Naive B cell (primary cell): ENCODE measurements around the gene IL22RA1. TPM values are rescaled to one million over a fixed set of nuclear protein-coding genes. Genes with fewer than 3 reads are reported as not detected.

ENCODE experiments used
- ATAC-seq, 2 donors: fragments of 150-1000 bp; cut with Tn5 transposase; 2 replicates each; pipeline ENCODE4 v1.10.0; 2021; ENCODE audit warnings: low read depth in 2 of 2, mild to moderate bottlenecking in 2 of 2, moderate library complexity in 2 of 2
- DNase-seq: peaks from one replicate; pipeline ENCODE4 v3.0.0; 2022
- H3K27ac Mint-ChIP-seq, 6 donors: one replicate each; pipeline ENCODE4 v1.8.0; 2020 to 2022; ENCODE audit warnings: mild to moderate bottlenecking in 6 of 6, mixed read lengths in 6 of 6, moderate library complexity in 5 of 6, inconsistent platforms in 2 of 6
- H3K27me3 Mint-ChIP-seq, 3 donors: one replicate each; pipeline ENCODE4 v1.8.0; 2021 to 2022; ENCODE audit warnings: mixed read lengths in 3 of 3, mild to moderate bottlenecking in 1 of 3
- H3K36me3 Mint-ChIP-seq, 2 donors: one replicate each; pipeline ENCODE4 v1.8.0; 2020 to 2022; ENCODE audit warnings: mixed read lengths in 2 of 2, inconsistent platforms in 1 of 2, mild to moderate bottlenecking in 1 of 2
- H3K4me1 Mint-ChIP-seq, 3 donors: one replicate each; pipeline ENCODE4 v1.8.0; 2020 to 2022; ENCODE audit warnings: mixed read lengths in 3 of 3, inconsistent platforms in 1 of 3, mild to moderate bottlenecking in 1 of 3, moderate library complexity in 1 of 3
- H3K4me3 Mint-ChIP-seq, 8 donors: one replicate each; pipeline ENCODE4 v1.8.0; 2020 to 2022; ENCODE audit warnings: mild to moderate bottlenecking in 8 of 8, mixed read lengths in 8 of 8, moderate library complexity in 8 of 8, inconsistent platforms in 2 of 8
- H3K9me3 Mint-ChIP-seq, 7 donors: one replicate each; pipeline ENCODE4 v1.8.0; 2020 to 2022; ENCODE audit warnings: mixed read lengths in 7 of 7, mild to moderate bottlenecking in 5 of 7, inconsistent platforms in 2 of 7, moderate library complexity in 1 of 7
- polyA plus RNA-seq, 6 donors: library from polyadenylated mRNA; unstranded; fragments of 300-500 nt; fragmentation: Illumina TruSeq; gene quantifications; one replicate each; pipeline ENCODE4 v1.2.3, GENCODE V29; 2021; ENCODE audit warnings: low read depth in 6 of 6

Gene IL22RA1
- polyA plus RNA-seq, 6 donors from 2014 or later: not detected

DNA sequence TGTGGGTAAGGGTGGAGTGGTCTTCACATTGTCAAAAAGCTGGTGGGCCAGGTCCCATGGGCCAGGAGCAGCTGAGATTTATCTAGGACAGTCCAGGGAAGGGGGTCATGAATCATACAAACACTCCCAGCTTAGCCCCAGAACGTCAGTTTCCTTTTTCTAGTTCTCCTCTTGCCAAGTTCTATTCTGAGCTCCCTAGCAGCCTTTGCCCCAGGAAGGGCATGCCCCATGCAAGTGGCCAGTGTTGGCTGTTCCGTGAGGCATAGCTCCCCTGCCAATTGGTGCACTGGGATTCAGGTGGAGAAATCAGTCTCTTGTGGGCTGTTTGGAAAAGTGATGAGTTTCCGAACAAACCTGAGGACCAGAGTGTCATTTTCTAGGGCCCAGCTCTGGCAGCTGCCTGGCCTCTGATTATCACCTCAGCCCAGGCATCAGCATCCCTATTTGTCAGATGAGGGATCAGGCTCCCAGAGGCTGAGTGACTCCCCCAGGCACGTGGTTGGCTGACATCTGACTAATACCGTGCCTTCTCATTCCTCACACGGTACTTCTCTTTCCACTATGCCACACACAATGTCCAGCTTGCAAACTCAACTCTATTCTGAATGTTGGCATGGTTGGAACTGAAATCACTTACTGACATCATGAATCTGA, 16.8 kb downstream of the IL22RA1 start:
- Mint-ChIP-seq H3K4me1 (no peaks in the 10 kb centered on the region), H3K36me3 (peaks cover 2 to 7% of the 10 kb centered on the region in 2 donors), H3K27ac (peak overlapping the region in 1 of 6 donors; percentile 74), H3K4me3 (no peak overlapping the region), H3K9me3 (peaks cover 0 to 18% (median 13%) of the 10 kb centered on the region in 7 donors), H3K27me3 (peaks cover 6 to 26% (median 20%) of the 10 kb centered on the region in 3 donors)
- ATAC-seq (no peak), DNase-seq (no peak)

- Mint-ChIP-seq H3K27ac (no peak overlapping the region), H3K27me3 (peaks cover 6 to 28% (median 24%) of the 10 kb centered on the region in 3 donors), H3K4me1 (no peaks in the 10 kb centered on the region), H3K36me3 (peaks cover 0 to 7% of the 10 kb centered on the region in 2 donors), H3K9me3 (peaks cover 0 to 11% (median 7%) of the 10 kb centered on the region in 7 donors), H3K4me3 (no peak overlapping the region)
- no peak for DNase-seq
- ATAC-seq: no peak
Observed at GRCh38 chr1:24125456-24125855, 17.5 kb downstream of the IL22RA1 start.

DNA sequence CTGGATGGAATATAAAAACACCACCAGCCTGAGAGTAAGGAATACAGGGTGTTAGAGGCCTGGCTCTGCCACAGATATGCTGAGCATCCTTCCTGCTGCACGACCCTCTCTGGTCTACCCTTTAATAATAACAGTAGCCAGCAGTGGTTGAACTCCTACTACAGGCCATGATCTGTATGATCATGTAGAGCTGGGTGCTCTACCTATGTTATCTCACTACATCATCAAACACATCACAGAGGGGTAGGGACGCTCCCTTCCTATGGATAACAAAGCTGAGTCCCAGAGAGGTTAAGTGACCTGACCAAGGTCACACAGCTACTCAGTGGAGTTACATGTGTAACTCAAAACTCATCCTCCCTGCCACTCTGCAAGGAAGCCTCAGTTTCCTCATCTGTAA, 18.0 kb downstream of the IL22RA1 start:
- H3K36me3 Mint-ChIP-seq: peaks cover 0 to 7% of the 10 kb centered on the region in 2 donors
- H3K9me3 Mint-ChIP-seq: peaks cover 0 to 6% (median 4%) of the 10 kb centered on the region in 7 donors
- ATAC-seq (no peak), DNase-seq (no peak)
- no peak overlapping the region for H3K27ac Mint-ChIP-seq
- no peaks in the 10 kb centered on the region for H3K4me1 Mint-ChIP-seq
- H3K27me3 Mint-ChIP-seq: peaks cover 6 to 28% (median 24%) of the 10 kb centered on the region in 3 donors
- no peak overlapping the region for H3K4me3 Mint-ChIP-seq

DNA sequence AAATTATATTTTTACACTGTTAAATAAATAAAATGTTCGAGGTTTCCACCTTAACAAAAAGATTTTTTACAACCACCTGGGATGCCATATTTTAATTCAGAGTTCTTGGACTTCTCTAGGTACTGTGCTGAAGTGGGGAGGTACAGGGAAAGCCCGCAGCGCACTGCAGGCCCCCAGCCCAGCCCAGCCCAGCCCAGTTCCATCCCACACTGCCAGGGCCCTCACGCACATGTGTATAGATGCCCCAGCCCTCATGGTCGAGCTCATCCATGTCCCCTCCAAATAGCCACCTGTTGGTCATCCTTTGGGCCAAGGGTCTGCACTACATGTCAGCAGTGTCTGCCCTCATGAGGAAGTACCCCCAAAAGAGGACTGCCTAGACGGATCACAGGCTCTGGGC, 19.3 kb downstream of the IL22RA1 start:
- H3K27me3 Mint-ChIP-seq: peaks cover 6 to 24% (median 14%) of the 10 kb centered on the region in 3 donors
- H3K4me1 Mint-ChIP-seq: no peaks in the 10 kb centered on the region
- no peak for DNase-seq
- no peaks in the 10 kb centered on the region for H3K36me3 Mint-ChIP-seq
- H3K4me3 Mint-ChIP-seq: no peak overlapping the region
- no peak overlapping the region for H3K27ac Mint-ChIP-seq
- H3K9me3 Mint-ChIP-seq: no peaks in the 10 kb centered on the region
- no peak for ATAC-seq

DNA sequence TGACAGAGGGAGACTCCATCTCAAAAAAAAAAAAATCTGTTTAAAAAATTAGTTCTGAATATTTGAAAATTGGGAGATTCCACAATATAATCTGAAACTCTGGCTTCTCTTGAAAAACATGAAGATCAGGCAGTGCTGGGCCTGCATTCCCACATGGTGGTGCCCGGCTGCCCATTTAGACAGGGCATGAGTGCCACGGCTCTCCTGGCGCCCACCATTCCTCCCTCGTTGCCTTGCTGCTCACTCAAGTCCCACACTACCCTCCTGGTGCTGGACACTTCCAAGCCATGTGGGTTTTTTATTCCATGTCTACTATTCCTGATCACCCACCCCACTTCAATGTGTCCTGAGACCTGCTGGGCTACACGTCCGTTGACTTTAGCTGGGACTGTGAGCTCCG, 20.2 kb downstream of the IL22RA1 start:
- DNase-seq (no peak), ATAC-seq (no peak)
- Mint-ChIP-seq H3K27ac (no peak overlapping the region), H3K36me3 (no peaks in the 10 kb centered on the region), H3K27me3 (peaks cover 5 to 22% (median 21%) of the 10 kb centered on the region in 3 donors), H3K4me1 (no peaks in the 10 kb centered on the region), H3K9me3 (no peaks in the 10 kb centered on the region), H3K4me3 (no peak overlapping the region)

DNA sequence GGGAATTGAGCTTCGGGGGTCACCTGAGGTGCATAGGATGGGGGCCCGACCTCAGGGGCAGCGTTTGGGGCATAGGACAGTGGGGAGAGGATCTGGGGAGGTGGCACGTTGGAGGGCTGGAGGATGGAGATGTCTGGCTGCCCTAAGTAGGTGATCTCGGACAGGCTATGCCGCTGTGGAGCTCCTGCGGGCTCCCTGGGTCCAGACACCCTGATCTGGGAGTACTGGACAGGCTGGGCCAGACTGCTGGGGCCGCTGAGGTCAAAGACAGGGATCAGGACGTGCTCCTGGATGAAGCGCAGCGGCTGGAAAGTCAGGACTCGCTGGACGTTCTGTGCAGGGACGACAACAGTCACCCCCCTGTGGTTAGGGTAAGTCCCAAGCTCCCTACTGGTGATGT, 21.5 kb downstream of the IL22RA1 start:
- peak overlapping the region in 1 of 6 donors; percentile 26 for H3K27ac Mint-ChIP-seq
- no peaks in the 10 kb centered on the region for H3K9me3 Mint-ChIP-seq
- no peak for DNase-seq
- peaks cover 12 to 34% (median 30%) of the 10 kb centered on the region in 3 donors for H3K27me3 Mint-ChIP-seq
- no peaks in the 10 kb centered on the region for H3K4me1 Mint-ChIP-seq
- no peak for ATAC-seq
- H3K4me3 Mint-ChIP-seq: no peak overlapping the region
- no peaks in the 10 kb centered on the region for H3K36me3 Mint-ChIP-seq

DNA sequence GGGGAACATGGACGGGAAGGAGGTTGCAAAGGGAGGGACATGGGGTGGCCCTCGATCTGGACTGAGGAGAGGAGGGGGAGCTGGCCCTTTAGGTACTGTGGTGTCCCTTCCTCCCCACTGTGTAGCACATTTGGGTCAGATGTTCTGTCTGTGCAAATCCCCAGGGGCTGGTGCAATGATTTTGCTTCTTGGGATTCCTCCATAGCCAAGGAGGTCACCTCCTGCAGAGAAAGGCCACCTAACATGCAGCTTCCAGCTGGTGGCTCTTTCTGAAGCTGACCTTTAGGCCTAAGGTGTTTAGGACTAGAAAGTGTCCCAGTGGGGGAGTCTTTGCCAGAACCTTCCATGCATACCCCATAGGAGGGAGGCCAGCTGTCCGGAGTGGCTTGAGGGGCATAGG, 22.0 kb downstream of the IL22RA1 start:
- Mint-ChIP-seq H3K4me3 (no peak overlapping the region), H3K4me1 (no peaks in the 10 kb centered on the region), H3K27ac (no peak overlapping the region), H3K36me3 (no peaks in the 10 kb centered on the region), H3K9me3 (no peaks in the 10 kb centered on the region), H3K27me3 (peaks cover 16 to 38% (median 34%) of the 10 kb centered on the region in 3 donors)
- DNase-seq (no peak), ATAC-seq (no peak)

GRCh38 chr1:24119859-24120756, 22.8 kb downstream of the IL22RA1 start:
- H3K36me3 Mint-ChIP-seq: no peaks in the 10 kb centered on the region
- H3K9me3 Mint-ChIP-seq: no peaks in the 10 kb centered on the region
- DNase-seq: no peak
- ATAC-seq: no peak
- no peak overlapping the region for H3K4me3 Mint-ChIP-seq
- H3K4me1 Mint-ChIP-seq: no peaks in the 10 kb centered on the region
- H3K27ac Mint-ChIP-seq: no peak overlapping the region
- H3K27me3 Mint-ChIP-seq: peaks cover 18 to 42% (median 39%) of the 10 kb centered on the region in 3 donors

- Mint-ChIP-seq H3K27ac (no peak overlapping the region), H3K4me1 (no peaks in the 10 kb centered on the region), H3K4me3 (no peak overlapping the region), H3K27me3 (peaks cover 18 to 43% (median 39%) of the 10 kb centered on the region in 3 donors), H3K36me3 (no peaks in the 10 kb centered on the region), H3K9me3 (no peaks in the 10 kb centered on the region)
- DNase-seq: no peak
- no peak for ATAC-seq
Observed at GRCh38 chr1:24119489-24119858, 23.5 kb downstream of the IL22RA1 start.

DNA sequence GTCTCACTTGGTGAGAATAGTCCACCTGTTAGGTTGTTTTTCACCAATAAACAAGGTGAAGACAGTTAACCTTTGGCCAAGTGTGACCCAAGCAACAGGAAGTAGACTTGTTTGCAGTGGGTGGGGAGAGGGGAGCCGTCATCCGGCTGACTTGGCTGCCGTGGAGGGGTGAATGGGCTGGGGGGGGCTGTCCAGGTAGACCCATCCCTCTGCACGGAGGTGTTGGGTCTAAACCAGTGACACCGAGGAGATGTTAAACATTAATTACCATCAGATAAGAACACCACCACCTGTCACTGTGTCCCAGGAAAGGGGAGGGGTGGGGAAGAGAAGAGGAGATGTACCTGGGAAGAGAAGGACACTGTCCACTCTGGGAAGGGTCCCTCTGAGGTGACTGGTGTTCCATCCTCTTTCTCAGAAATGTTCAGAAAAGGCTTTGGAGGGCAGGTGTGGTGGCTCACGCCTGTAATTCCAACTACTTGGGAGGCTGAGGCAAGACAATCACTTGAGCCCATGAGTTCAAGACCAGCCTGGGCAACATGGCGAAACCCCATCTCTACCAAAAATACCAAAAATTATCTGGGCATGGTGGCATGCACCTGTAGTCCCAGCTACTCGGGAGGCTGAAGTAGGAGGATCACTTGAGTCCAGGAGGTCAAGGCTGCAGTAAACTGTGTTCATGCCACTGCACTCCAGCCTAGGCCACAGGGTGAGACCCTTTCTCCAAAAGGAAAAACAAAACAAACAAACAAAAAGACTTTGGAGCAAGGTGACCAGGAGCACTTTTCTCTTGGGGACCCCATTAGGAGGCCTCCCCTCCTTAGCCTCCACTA, 24.3 kb downstream of the IL22RA1 start:
- H3K4me3 Mint-ChIP-seq: no peak overlapping the region
- no peaks in the 10 kb centered on the region for H3K9me3 Mint-ChIP-seq
- DNase-seq (no peak), ATAC-seq (no peak)
- peaks cover 22 to 51% (median 47%) of the 10 kb centered on the region in 3 donors for H3K27me3 Mint-ChIP-seq
- H3K36me3 Mint-ChIP-seq: no peaks in the 10 kb centered on the region
- no peak overlapping the region for H3K27ac Mint-ChIP-seq
- no peaks in the 10 kb centered on the region for H3K4me1 Mint-ChIP-seq

DNA sequence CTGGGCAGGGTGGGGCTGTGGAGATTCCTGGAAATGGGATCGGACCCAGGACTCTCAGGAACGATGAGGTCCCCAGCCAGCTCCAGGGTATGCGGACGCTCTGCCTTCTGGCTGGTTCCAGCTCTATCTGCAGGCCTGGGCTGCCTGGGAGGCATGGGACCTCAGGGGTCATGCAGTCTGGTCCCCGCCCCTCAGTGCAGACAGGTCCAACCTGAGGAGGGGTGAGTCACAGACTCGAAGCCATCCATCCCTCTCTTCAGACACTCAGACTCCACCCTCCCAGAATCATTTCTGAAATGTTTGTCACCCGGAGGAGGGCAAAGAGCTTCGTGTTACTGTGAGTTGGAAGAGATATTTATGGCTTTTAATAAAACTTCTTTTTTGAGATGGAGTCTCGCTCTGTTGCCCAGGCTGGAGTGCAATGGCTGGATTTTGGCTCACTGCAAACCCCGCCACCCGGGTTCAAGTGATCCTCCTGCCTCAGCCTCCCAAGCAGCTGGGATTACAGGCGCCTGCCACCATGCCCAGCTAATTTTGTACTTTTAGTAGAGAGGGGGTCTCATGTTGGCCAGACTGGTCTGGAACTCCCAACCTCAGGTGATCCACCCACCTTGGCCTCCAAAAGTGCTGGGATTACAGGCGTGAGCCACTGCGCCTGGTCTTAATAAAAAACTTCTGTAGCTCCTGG, 25.1 kb downstream of the IL22RA1 start:
- ATAC-seq (no peak), DNase-seq (no peak)
- H3K27ac Mint-ChIP-seq: no peak overlapping the region
- peaks cover 0 to 5% (median 0%) of the 10 kb centered on the region in 3 donors for H3K4me1 Mint-ChIP-seq
- H3K36me3 Mint-ChIP-seq: no peaks in the 10 kb centered on the region
- H3K27me3 Mint-ChIP-seq: peaks cover 26 to 54% (median 54%) of the 10 kb centered on the region in 3 donors
- H3K9me3 Mint-ChIP-seq: no peaks in the 10 kb centered on the region
- H3K4me3 Mint-ChIP-seq: no peak overlapping the region

DNA sequence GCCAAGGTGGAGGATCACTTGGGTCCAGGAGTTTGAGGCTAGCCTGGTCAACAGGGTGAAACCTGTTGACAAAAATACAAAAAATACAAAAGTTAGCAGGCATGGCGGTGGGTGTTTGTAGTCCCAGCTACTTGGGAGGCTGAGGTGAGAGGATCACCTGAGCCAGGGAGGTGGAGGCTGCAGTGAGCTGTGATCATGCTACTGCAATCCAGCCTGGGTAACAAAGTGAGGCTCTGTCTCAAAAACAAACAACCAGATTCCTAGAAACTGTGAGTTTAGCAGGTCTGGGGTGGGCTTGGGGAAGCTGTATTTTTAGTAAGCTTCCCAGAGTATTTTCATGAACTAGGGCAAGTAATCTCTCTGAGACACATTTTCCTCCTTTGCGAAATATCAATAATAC, 25.8 kb downstream of the IL22RA1 start:
- ATAC-seq (no peak), DNase-seq (no peak)
- peaks cover 4 to 12% (median 6%) of the 10 kb centered on the region in 3 donors for H3K4me1 Mint-ChIP-seq
- H3K27ac Mint-ChIP-seq: no peak overlapping the region
- H3K36me3 Mint-ChIP-seq: no peaks in the 10 kb centered on the region
- no peaks in the 10 kb centered on the region for H3K9me3 Mint-ChIP-seq
- peaks cover 32 to 61% (median 61%) of the 10 kb centered on the region in 3 donors for H3K27me3 Mint-ChIP-seq
- no peak overlapping the region for H3K4me3 Mint-ChIP-seq

DNA sequence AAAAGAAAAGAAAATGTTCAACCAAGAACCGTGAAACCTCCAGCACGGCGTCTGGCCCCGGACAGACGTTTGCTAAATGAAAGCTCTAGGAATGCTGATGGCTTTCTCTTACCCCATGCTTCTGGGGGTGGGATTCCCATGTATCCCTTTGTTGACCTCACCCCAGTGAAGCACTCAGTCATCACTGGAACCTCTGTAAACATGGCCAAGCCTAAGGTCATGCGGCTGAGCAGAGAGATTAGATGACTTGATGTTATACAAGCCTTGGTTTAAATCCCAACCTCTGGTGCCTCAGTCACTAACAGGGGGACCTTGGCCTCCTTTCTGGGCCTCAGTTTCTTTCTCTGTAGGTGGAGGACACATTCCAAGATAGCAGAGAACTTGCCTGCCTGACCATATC, 28.2 kb downstream of the IL22RA1 start:
- no peaks in the 10 kb centered on the region for H3K36me3 Mint-ChIP-seq
- peaks cover 36 to 61% (median 60%) of the 10 kb centered on the region in 3 donors for H3K27me3 Mint-ChIP-seq
- H3K4me1 Mint-ChIP-seq: peaks cover 6 to 14% (median 10%) of the 10 kb centered on the region in 3 donors
- no peak for ATAC-seq
- no peak overlapping the region for H3K4me3 Mint-ChIP-seq
- no peaks in the 10 kb centered on the region for H3K9me3 Mint-ChIP-seq
- H3K27ac Mint-ChIP-seq: no peak overlapping the region
- DNase-seq: no peak
